Adrenal gland (tissue), 12 donors: Measurements from ENCODE around the gene PGA4. TPM values are rescaled to one million over a fixed set of nuclear protein-coding genes. Genes with fewer than 3 reads are reported as not detected.

ENCODE experiments used
- DNase-seq, 7 donors: peaks; one replicate each; pipeline ENCODE4 v3.0.0-alpha.2; 2019 to 2020
- H3K27ac ChIP-seq, 5 donors: fragments of 200-600 bp; sonication (generic) in 4 of 5; 1 replicate in 3 of 5; 2 replicates in 2 of 5; pipeline versions ENCODE4 v1.5.1 to v1.8.0; 2016 to 2020; ENCODE audit warnings: mild to moderate bottlenecking in 1 of 5
- H3K27me3 ChIP-seq: fragments of 200-600 bp; 2 replicates; pipeline ENCODE4 v1.8.0; 2021
- H3K36me3 ChIP-seq, 2 donors: fragments of 200-600 bp; replicated peaks in 1 of 2; 1 replicate in 1 of 2; 2 replicates in 1 of 2; pipeline versions ENCODE4 v1.5.1 to v1.8.0; 2018 to 2022
- H3K4me1 ChIP-seq, 2 donors: fragments of 200-600 bp; replicated peaks in 1 of 2; 1 replicate in 1 of 2; 2 replicates in 1 of 2; pipeline versions ENCODE4 v1.5.1 to v1.8.0; 2018 to 2021
- H3K4me3 ChIP-seq, 4 donors: fragments of 200-600 bp; sonication (generic) in 3 of 4; one replicate each; pipeline ENCODE4 v1.5.1; 2016 to 2018
- H3K9me3 ChIP-seq, 3 donors: fragments of 200-600 bp; sonication (generic) in 1 of 3; replicated peaks in 1 of 3; 1 replicate in 2 of 3; 2 replicates in 1 of 3; pipeline versions ENCODE4 v1.5.1 to v1.8.0; 2016 to 2021
- POLR2A ChIP-seq, 2 donors: fragments of 450-650 bp; IDR thresholded peaks; one replicate each; pipeline ENCODE4 v1.6.1; 2017; ENCODE audit warnings: antibody characterized with exemption in 2 of 2, mild to moderate bottlenecking in 2 of 2, moderate library complexity in 1 of 2
- WGBS, 4 donors: extraction: QIAGEN DNeasy Blood & Tissue Kit in 2 of 4; methylation state at CpG; one replicate each; pipeline versions ENCODE4 v1.1.5 to v1.1.7; 2013 to 2017; 5-methylcytosine and 5-hydroxymethylcytosine counted together
- intact Hi-C, 2 donors: fragments of 100-400 bp; cut with DNase I; formaldehyde crosslinking; loops; one replicate each; pipeline versions ENCODE4 v1.14.1 to v1.15.0; 2022 to 2023
- polyA plus RNA-seq, 3 donors: library from polyadenylated mRNA; stranded (reverse); fragments of 200-250 nt in 2 of 3; fragments of 350-450 nt in 1 of 3; fragmentation: Illumina TruSeq in 1 of 3; extraction: RNeasy Lipid Tissue Mini Kit (QIAGEN cat#74804) in 1 of 3; gene quantifications; one replicate each; pipeline ENCODE4 v1.2.3, GENCODE V29; 2013 to 2014
- total RNA-seq, 9 donors: library from RNA; depleted of rRNA in 4 of 9; stranded (reverse); fragments of >200 nt in 4 of 9; fragments of 120-200 nt in 1 of 9; fragmentation: NEBNext Ultra II Directional in 1 of 9; extraction: Animal tissue kit (Norgen Biotek cat#: 25700) in 1 of 9; gene quantifications; one replicate each; pipeline versions ENCODE4 v1.1.0 to v1.2.4, GENCODE V29; 2013 to 2023
- TF ChIP-seq, protein P1 (sequence below), 6 experiments: fragments of 450-650 bp in 4 of 6; fragments of 200-600 bp in 2 of 6; sonication (generic) in 1 of 6; IDR thresholded peaks; 1 replicate in 5 of 6; 2 replicates in 1 of 6; pipeline versions ENCODE4 v1.5.1 to v1.8.0; 2016 to 2021; ENCODE audit warnings: antibody characterized with exemption in 6 of 6, mild to moderate bottlenecking in 2 of 6, moderate library complexity in 1 of 6
- donor health status: healthy with polysubstance abuse.
- donor health status: Bipolar disorder and iron deficiency.
- donor health status: DM: yes; HTN: yes; CAD: no.
- donor health status: DM: no; HTN: no; CAD: no.
- donor health status: DM: no; HTN: no; CAD: no.
- donor health status: DM: yes; HTN: yes; CAD: no.

Gene PGA4
- total and polyA plus RNA-seq, 12 donors, result 0.42 to 6.8 (median 1.2) TPM; not detected in 2

DNA sequence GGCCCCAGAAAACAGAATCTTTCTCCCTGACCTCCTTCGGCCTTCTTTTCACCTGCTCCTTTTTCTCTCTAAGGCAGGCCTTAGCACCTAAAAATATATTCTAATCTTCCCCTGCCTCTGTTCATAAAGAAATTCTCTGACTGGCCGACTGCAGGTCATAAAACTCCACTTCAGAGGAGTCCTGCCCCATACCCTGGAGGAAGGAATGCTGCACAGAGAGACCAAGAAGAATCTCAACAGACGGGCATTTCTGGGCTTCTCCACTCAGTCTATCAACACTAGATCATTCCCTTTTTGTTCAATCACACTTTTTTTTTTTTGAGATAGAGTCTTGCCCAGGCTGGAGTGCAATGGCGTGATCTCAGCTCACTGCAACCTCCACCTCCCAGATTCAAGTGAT is 38.5 kb upstream of the PGA4 start:
- no peak for DNase-seq
- WGBS, 4 donors, result 83 to 89% (median 87%) methylated on average over 4 of the region's 4 CpGs
- intact Hi-C loops, result no loop called here

DNA sequence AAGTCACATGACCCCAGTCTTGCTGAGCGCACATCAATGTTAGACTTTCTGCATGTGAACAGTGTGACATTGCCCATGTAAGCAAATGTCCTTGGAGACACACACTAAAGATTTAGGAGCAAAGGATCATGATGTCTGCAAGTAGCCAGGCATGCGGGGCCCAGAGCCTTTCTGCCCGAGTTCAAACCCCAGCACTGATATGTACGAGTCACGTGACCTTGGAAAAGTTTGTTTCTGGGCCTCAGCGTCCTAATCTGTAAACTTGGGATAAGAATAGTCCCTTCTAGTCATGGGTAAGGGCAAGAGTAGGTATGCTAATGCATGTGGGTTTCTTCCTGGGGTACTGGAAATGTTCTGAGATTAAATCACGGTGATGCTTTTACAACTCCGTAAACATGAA is 35.6 kb upstream of the PGA4 start:
- H3K36me3 ChIP-seq, result no peaks in the 10 kb centered on the region
- peaks cover 5% of the 10 kb centered on the region for H3K27me3 ChIP-seq
- no peak for TF ChIP-seq POLR2A (IDR thresholded peaks at IDR 0.05)
- TF ChIP-seq, protein P1, sequence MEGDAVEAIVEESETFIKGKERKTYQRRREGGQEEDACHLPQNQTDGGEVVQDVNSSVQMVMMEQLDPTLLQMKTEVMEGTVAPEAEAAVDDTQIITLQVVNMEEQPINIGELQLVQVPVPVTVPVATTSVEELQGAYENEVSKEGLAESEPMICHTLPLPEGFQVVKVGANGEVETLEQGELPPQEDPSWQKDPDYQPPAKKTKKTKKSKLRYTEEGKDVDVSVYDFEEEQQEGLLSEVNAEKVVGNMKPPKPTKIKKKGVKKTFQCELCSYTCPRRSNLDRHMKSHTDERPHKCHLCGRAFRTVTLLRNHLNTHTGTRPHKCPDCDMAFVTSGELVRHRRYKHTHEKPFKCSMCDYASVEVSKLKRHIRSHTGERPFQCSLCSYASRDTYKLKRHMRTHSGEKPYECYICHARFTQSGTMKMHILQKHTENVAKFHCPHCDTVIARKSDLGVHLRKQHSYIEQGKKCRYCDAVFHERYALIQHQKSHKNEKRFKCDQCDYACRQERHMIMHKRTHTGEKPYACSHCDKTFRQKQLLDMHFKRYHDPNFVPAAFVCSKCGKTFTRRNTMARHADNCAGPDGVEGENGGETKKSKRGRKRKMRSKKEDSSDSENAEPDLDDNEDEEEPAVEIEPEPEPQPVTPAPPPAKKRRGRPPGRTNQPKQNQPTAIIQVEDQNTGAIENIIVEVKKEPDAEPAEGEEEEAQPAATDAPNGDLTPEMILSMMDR (IDR thresholded peaks at IDR 0.05), result no peak
- no peak for DNase-seq
- intact Hi-C loops, result loop anchor here in 1 of 2 donors (5.0 kb wide), 1 partner anchor 354 kb away; no protein-coding TSS in a partner anchor
- H3K4me1 ChIP-seq, result no peaks in the 10 kb centered on the region
- H3K9me3 ChIP-seq, result no peaks in the 10 kb centered on the region
- H3K27ac ChIP-seq, result no peak overlapping the region
- 63 to 80% (median 75%) methylated on average over 8 of the region's 8 CpGs for WGBS, 4 donors
- no peak overlapping the region for H3K4me3 ChIP-seq

More for the DNA sequence above, 38.5 kb upstream of the PGA4 start:
- Histone ChIP-seq H3K4me1 (no peaks in the 10 kb centered on the region), H3K36me3 (no peaks in the 10 kb centered on the region), H3K27ac (no peak overlapping the region), H3K9me3 (no peaks in the 10 kb centered on the region), H3K27me3 (no peaks in the 10 kb centered on the region), H3K4me3 (no peak overlapping the region)
- no peak for TF ChIP-seq POLR2A (IDR thresholded peaks at IDR 0.05)
- TF ChIP-seq, protein P1 (IDR thresholded peaks at IDR 0.05), result no peak

DNA sequence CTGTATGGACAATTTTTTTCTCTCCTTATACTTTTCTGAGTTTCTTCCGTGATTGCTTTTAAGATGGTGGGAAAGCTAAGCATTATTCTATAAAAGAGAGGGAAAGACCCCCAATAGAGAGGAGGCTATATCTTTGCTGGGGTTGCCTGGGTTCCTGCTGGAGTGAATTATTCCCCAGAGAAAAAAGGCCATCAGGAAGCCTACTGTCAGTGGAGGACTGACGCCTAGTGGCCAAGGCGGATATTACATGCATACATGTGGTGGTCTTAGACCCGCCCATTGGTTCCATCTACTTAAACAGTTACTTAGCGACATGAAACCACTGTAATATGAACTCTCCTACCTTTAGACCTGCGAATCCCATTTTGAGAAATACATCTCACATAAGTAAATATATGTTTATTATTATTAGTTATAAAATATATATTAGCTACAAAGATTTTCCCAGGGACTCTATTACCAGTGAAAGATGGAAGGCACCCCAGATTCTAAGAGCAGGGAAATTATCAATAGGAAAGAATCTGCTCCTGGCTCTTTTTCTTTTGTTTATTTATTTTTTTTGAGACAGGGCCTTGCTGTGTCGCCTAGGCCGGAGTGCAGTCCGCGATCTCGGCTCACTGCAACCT is 34.5 kb upstream of the PGA4 start:
- peaks cover 5% of the 10 kb centered on the region for H3K27me3 ChIP-seq
- TF ChIP-seq, protein P1 (IDR thresholded peaks at IDR 0.05), result peak; percentile 84 to 93 (median 92)
- no peak for TF ChIP-seq POLR2A (IDR thresholded peaks at IDR 0.05)
- no peak overlapping the region for H3K4me3 ChIP-seq
- H3K4me1 ChIP-seq, result no peaks in the 10 kb centered on the region
- intact Hi-C loops, result loop anchor here in 1 of 2 donors (5.0 kb wide), 1 partner anchor 355 kb away; no protein-coding TSS in a partner anchor
- H3K36me3 ChIP-seq, result no peaks in the 10 kb centered on the region
- H3K9me3 ChIP-seq, result no peaks in the 10 kb centered on the region
- DNase-seq, result peak; percentile 62 to 93 (median 81)
- 36 to 40% (median 38%) methylated on average over 11 of the region's 11 CpGs for WGBS, 4 donors
- no peak overlapping the region for H3K27ac ChIP-seq

DNA sequence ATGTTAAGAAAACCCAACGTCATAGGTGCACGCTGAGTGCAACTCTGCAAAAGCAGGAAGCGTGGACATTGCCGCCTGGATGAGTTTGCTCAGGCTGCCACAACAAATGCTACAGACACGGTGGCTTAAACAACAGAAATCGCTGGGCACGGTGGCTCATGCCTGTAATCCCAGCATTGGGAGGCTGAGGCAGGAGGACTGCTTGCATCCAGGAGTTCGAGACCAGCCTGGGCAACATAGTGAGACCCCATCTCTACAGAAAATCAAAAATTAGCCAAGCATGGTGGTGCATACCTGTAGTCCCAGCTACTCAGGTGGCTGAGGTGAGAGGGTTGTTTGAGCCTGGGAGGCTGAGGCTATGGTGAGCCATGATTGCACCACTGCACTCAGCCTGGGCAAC is 32.2 kb upstream of the PGA4 start:
- no peaks in the 10 kb centered on the region for H3K9me3 ChIP-seq
- no peak for DNase-seq
- no peaks in the 10 kb centered on the region for H3K36me3 ChIP-seq
- TF ChIP-seq, protein P1 (IDR thresholded peaks at IDR 0.05), result no peak
- no peak for TF ChIP-seq POLR2A (IDR thresholded peaks at IDR 0.05)
- no peak overlapping the region for H3K27ac ChIP-seq
- no peaks in the 10 kb centered on the region for H3K4me1 ChIP-seq
- H3K4me3 ChIP-seq, result no peak overlapping the region
- peaks cover 8% of the 10 kb centered on the region for H3K27me3 ChIP-seq
- WGBS, 4 donors, result 69 to 93% (median 79%) methylated on average over 3 to 8 of the region's 8 CpGs
- intact Hi-C loops, result loop anchor here in 1 of 2 donors (5.0 kb wide), 1 partner anchor 358 kb away; no protein-coding TSS in a partner anchor
